ENCODE measurements around the gene SLC10A7. TPM values are rescaled to one million over a fixed set of nuclear protein-coding genes. Genes with fewer than 3 reads are reported as not detected.

SLC10A7 gene
- total and polyA plus RNA-seq, 9 of the 15 experiments (the other 6 are each of a cell fraction or from before 2014, with no cell fraction given): 6.4 to 22.8 (median 16.1) TPM

- DNase-seq (ENCODE audit: extremely low read depth in 1 of 4, low spot score in 3 of 4) (no peak), FAIRE-seq (no peak), ATAC-seq (no peak)
- no TSS peak for BruUV-seq (replicated peaks)
- no peak overlapping the region for H3K4me3 ChIP-seq
- H2AFZ ChIP-seq (ENCODE audit: low read depth, low read length): no peak overlapping the region
- no peak overlapping the region for H3K4me2 ChIP-seq (ENCODE audit: insufficient read depth, low read length)
- 13% methylated on average over 2 of the region's 2 CpGs for WGBS (ENCODE audit: insufficient coverage, low coverage, missing lambda C conversion rate)
- intact Hi-C loops (cut with micrococcal nuclease) (loop anchor here (10.0 kb wide), 1 partner anchor 297 kb away; no protein-coding TSS in a partner anchor), in situ Hi-C loops (cut with MboI) (no loop called here)
- no peaks in the 10 kb centered on the region for H3K79me2 ChIP-seq (ENCODE audit: control insufficient read depth, insufficient read depth, low read length)
- no peaks in the 10 kb centered on the region for H4K20me1 ChIP-seq (replicated peaks; ENCODE audit: control insufficient read depth, insufficient read depth, low read length)
- no peak for TF ChIP-seq SRSF3 (IDR thresholded peaks at IDR 0.05; ENCODE audit: insufficient read depth, low read length)
- no peak for TF ChIP-seq CHD7 (IDR thresholded peaks at IDR 0.05; ENCODE audit: low read depth, low read length)
- no peak for TF ChIP-seq TCFL5 (CRISPR knock-in tag; conservative IDR thresholded peaks at IDR 0.05)
- no peak for TF ChIP-seq ZNF12 (CRISPR knock-in tag; IDR thresholded peaks at IDR 0.05)
- TF ChIP-seq CHCHD3 (CRISPR knock-in tag; IDR thresholded peaks at IDR 0.05): no peak
- no peak for TF ChIP-seq XRCC4 (IDR thresholded peaks at IDR 0.05; ENCODE audit: extremely low read depth, insufficient read depth, insufficient read length)
- 0 out of 2 replicates have a peak, but pooled peaks have one; percentile 7 for TF ChIP-seq ZNF316 (IDR thresholded peaks at IDR 0.05)
- no peak for TF ChIP-seq TGIF2 (CRISPR knock-in tag; IDR thresholded peaks at IDR 0.05)
- TF ChIP-seq CSDE1 (IDR thresholded peaks at IDR 0.05): no peak
- no peak overlapping the region for H3K9ac ChIP-seq (ENCODE audit: insufficient read depth in 1 of 2, low read depth in 2 of 2, low read length in 2 of 2)
- no peaks in the 10 kb centered on the region for H3K36me3 ChIP-seq (ENCODE audit: control insufficient read depth, insufficient read depth, low read length)
- H3K27ac ChIP-seq (ENCODE audit: extremely low read depth, low read depth, low read length): no peak overlapping the region
- no peaks in the 10 kb centered on the region for H3K9me1 ChIP-seq (ENCODE audit: control insufficient read depth, insufficient read depth, low read length)
- POLR2A ChIA-PET: no interaction called here
- H3K4me1 ChIP-seq (replicated peaks in 1 of 2; ENCODE audit: control insufficient read depth in 2 of 2, insufficient read depth in 2 of 2, low read length in 2 of 2): peaks cover 0 to 3% of the 10 kb centered on the region in 2 experiments; a peak in 1 of 5 replicates
- no peaks in the 10 kb centered on the region for H3K9me3 ChIP-seq (replicated peaks; ENCODE audit: control insufficient read depth, insufficient read depth, low read depth, low read length)
- H3K27me3 ChIP-seq (ENCODE audit: control insufficient read depth in 2 of 2, insufficient read depth in 2 of 2, low read length in 2 of 2): no peaks in the 10 kb centered on the region
- CTCF ChIA-PET (ENCODE audit: low intra/inter-chr PET ratio): no interaction called here
These were observed 173.9 kb downstream of the SLC10A7 start for GRCh38 chr4:146347822-146348221.

All from K562 (cell line).